TTC549 (cell line): ENCODE results near the gene CSMD2.

ENCODE experiments used
- FAIRE-seq: peaks from 2 replicates; lab custom pipeline; 2012; peaks lifted over from hg19 to GRCh38; lab: Jason Lieb, UNC

Gene CSMD2

GRCh38 chr1:33680281-33680840 lies 484.7 kb downstream of the CSMD2 start:
- FAIRE-seq, result no peak

DNA sequence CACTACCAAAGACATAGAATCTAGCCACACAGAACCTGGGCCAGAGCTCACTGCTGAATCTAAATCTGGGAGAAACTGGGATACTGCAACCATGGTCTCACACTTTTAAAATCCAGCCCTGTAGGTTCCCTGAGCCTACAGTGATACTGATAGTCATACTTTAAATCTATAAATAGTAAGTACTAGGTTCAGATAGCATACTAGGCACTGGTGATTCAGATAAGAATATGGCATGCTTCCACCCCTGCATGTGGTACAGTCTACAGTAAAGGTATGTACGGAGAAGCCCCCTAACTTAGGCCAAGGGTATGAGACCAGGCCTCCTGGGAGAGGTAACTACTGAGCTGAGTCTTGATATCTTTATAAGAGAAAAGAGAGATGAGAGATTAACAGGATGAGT lies 494.5 kb downstream of the CSMD2 start:
- no peak for FAIRE-seq

DNA sequence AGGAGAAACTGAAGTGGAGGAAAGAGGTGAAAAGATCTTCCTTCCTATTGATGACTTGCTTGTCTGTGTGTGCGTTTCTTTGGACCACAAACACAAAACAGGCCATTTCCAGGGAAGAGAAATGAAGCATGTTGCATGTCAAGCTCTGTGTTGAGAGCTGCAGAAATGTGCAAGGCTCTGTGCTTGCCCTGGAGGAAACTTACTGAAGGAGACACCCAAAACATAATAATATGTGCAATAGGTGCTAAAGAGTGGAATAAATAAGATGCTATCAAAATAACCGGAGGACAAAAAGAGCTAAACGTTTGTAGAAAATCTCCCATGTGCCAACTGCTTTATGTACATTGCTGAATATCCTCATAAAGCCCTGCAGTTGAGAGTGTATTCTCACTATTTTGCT lies 496.3 kb downstream of the CSMD2 start:
- no peak for FAIRE-seq

- no peak for FAIRE-seq
Observed at GRCh38 chr1:33667386-33668282, 497.4 kb downstream of the CSMD2 start.

GRCh38 chr1:33666616-33667015 lies 498.4 kb downstream of the CSMD2 start:
- no peak for FAIRE-seq

GRCh38 chr1:33661811-33662454 lies 503.1 kb downstream of the CSMD2 start:
- no peak for FAIRE-seq

- FAIRE-seq, result no peak
Observed at GRCh38 chr1:33660956-33661355, 504.1 kb downstream of the CSMD2 start.

GRCh38 chr1:33660244-33660643 lies 504.8 kb downstream of the CSMD2 start:
- no peak for FAIRE-seq

DNA sequence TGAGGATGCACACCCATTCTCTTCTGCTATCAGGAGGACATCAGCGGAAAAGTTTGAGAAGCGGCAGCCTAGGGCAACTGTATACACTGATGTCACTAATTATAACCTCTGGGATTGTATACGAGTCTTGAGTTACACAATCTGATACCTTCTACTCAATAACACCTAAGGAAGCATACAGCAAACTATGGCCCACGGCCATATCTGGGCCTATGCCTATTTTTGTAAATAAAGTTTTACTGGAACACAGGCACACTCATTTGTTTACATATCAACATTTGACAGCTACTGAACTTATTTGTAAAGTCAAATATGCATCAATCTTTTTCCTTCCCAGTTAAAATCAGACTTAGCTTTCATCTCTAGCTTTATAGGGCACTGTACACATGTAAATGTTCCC lies 505.4 kb downstream of the CSMD2 start:
- FAIRE-seq, result no peak

- FAIRE-seq, result no peak
Observed at GRCh38 chr1:33657833-33658232, 507.2 kb downstream of the CSMD2 start.

- no peak for FAIRE-seq
Observed at GRCh38 chr1:33656467-33657005, 508.5 kb downstream of the CSMD2 start.

DNA sequence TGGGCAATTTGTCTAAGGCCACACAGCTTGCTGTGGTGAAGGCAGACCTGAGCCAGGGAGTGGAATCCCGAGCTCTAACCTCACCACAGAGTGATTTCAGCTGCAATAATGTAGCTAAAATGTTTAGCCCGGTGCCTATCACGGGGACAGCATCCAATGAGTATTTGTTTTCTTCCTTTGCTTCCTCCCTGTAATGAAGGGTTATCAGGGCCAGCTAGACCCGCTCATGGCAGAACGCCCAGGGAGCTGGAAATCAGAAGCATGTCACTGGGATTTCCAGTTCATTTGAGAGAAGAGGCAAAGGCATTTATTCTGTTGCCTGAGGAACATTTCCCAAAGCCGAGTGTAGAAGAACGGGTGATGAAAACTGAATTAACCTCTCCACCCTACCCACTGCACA lies 509.5 kb downstream of the CSMD2 start:
- no peak for FAIRE-seq

DNA sequence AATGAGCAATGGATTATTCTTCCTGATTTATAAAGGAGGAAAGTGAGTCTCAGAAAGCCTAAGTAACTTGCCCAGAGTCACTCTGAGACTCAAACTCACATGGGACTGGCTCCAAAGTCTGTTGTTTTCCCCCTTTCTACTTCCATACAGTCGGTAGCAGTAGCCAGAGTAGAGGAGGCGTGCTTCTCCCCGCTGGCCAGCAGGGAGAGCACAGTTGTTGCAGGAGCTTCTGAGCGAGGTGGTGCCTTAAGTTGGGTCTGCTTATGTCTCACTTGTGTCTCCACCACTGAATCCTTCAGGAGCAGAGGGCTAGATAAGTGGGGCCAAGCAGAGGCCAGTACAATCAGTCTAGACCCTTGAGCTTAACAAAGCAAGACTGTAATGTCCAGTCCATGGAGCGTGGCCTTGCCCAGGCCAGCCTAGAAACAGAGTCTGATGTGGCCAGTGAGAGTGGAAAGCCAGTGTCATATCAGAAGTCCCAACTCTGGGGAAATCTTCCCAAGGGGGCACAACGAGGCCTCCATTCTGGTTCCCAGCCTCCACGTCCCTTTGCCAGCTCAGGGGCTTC lies 510.7 kb downstream of the CSMD2 start:
- FAIRE-seq, result no peak

- no peak for FAIRE-seq
Observed at GRCh38 chr1:33653226-33653625, 511.8 kb downstream of the CSMD2 start.

DNA sequence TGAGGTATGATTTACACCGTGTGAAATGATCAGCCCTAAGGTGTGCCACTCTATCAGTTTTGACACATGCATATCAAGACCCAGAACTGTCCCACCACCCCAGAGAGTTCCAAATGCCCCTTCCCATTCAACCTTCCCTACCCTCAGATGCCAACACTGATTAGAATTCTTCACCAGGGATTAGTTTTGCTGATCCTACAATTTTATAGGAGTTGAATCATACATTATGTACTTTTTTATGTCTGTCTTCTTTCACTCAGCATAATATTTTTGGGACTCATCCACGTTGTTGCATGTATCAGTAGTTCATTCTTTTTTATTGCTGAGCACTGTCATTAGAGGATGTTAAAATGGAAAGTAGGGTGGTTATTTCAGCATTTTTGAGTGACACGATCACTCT lies 514.3 kb downstream of the CSMD2 start:
- FAIRE-seq, result no peak

GRCh38 chr1:33649759-33650158 lies 515.3 kb downstream of the CSMD2 start:
- no peak for FAIRE-seq

- FAIRE-seq, result no peak
Observed at GRCh38 chr1:33643216-33643615, 521.8 kb downstream of the CSMD2 start.

- no peak for FAIRE-seq
Observed at GRCh38 chr1:33641104-33641830, 523.8 kb downstream of the CSMD2 start.

DNA sequence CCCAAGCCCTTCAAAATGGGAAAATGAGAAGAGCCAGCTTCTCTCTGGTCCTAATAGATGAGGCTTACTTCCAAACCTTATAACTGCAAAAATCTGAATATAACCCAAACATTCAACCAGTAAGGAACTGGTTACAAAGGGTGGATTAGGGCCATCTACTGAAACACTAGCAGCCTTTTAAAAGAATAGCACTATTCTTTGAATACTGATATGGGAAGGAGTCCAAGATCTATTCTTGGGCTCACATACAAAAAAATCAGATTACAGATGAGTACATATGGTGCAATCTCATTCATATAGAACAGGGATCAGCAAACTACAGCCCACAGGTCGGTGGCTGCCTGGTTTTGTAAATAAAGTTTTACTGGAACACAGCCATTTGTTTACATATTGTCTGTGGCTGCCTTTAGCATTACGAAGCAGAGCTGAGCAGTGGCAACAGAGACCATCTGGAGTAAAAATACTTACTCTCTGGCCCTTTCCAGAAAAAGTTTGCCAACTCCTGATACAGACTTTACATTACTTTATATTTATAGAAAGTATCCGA lies 524.8 kb downstream of the CSMD2 start:
- no peak for FAIRE-seq

DNA sequence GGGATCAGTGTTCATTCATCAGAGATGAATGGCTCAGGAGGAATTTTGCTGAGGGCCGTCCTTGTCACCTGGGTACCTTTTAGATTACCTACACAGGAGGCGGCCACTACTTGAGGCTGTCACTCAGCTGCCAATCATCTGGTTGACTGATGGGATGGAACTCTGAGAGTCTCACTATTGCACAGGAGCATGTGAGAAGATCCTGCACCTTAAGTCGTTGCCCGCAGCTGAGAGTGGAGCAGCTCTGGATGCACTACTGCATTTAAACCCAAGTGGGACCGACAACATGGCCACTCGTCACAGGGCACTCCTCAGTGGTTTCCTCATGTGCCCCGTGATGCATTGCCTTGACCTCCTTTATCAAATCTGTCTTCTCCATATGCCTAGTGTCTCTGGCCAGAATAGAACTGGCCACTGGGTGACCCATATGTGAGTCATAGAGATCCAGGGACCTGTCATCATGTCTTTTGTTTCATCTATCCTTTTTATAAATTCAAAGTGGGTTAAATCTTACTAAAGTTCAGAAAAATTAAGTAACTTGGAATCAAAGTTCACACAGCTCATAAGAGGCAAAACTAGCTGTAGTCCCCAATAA lies 527.1 kb downstream of the CSMD2 start:
- no peak for FAIRE-seq

GRCh38 chr1:33636209-33636608 lies 528.8 kb downstream of the CSMD2 start:
- FAIRE-seq, result no peak
